Thymus (tissue), 11 donors: ENCODE data around the gene GAMT. TPM values are rescaled to one million over a fixed set of nuclear protein-coding genes. Genes with fewer than 3 reads are reported as not detected.

ENCODE experiments used
- DNase-seq, 9 donors: peaks; one replicate each; pipeline ENCODE4 v3.0.0-alpha.2; 2013; ENCODE audit warnings: low spot score in 9 of 9, low read depth in 6 of 9, missing footprints in 1 of 9
- H3K27ac ChIP-seq, 2 donors: one replicate each; pipeline ENCODE4 v1.5.1; 2013; ENCODE audit warnings: control low read depth in 1 of 2, low read depth in 1 of 2, low read length in 1 of 2, mild to moderate bottlenecking in 1 of 2, moderate library complexity in 1 of 2
- H3K27me3 ChIP-seq, 2 donors: one replicate each; pipeline ENCODE4 v1.5.1; 2013; ENCODE audit warnings: low read length in 1 of 2; ENCODE audit not compliant: control insufficient read depth in 2 of 2, insufficient read depth in 1 of 2
- H3K36me3 ChIP-seq, 2 donors: one replicate each; pipeline ENCODE4 v1.5.1; 2013; ENCODE audit warnings: low read length in 1 of 2, mild to moderate bottlenecking in 1 of 2, moderate library complexity in 1 of 2; ENCODE audit not compliant: control insufficient read depth in 2 of 2, insufficient read depth in 2 of 2
- H3K4me1 ChIP-seq, 2 donors: one replicate each; pipeline ENCODE4 v1.5.1; 2013; ENCODE audit warnings: low read length in 2 of 2; ENCODE audit not compliant: control insufficient read depth in 2 of 2, insufficient read depth in 2 of 2
- H3K4me3 ChIP-seq, 2 donors: one replicate each; pipeline ENCODE4 v1.5.1; 2013; ENCODE audit warnings: low read length in 2 of 2, control low read depth in 1 of 2, mild to moderate bottlenecking in 1 of 2
- H3K9me3 ChIP-seq, 2 donors: one replicate each; pipeline ENCODE4 v1.5.1; 2013; ENCODE audit warnings: low read length in 1 of 2, mild to moderate bottlenecking in 1 of 2; ENCODE audit not compliant: control insufficient read depth in 2 of 2, insufficient read depth in 1 of 2
- WGBS: extraction: QIAGEN DNeasy Blood & Tissue Kit; methylation state at CpG from one replicate; pipeline ENCODE4 v1.1.7; 2013; 5-methylcytosine and 5-hydroxymethylcytosine counted together
- polyA plus RNA-seq: library from polyadenylated mRNA; stranded (reverse); fragments of 200-250 nt; gene quantifications from one replicate; pipeline ENCODE4 v1.2.3, GENCODE V29; 2013
- total RNA-seq: library from RNA; stranded (reverse); fragments of 120-200 nt; gene quantifications from one replicate; pipeline ENCODE4 v1.2.4, GENCODE V29; 2013
- donor health status: healthy.

Gene GAMT
- total and polyA plus RNA-seq, 2 donors, result 19.1 to 27.7 TPM

DNA sequence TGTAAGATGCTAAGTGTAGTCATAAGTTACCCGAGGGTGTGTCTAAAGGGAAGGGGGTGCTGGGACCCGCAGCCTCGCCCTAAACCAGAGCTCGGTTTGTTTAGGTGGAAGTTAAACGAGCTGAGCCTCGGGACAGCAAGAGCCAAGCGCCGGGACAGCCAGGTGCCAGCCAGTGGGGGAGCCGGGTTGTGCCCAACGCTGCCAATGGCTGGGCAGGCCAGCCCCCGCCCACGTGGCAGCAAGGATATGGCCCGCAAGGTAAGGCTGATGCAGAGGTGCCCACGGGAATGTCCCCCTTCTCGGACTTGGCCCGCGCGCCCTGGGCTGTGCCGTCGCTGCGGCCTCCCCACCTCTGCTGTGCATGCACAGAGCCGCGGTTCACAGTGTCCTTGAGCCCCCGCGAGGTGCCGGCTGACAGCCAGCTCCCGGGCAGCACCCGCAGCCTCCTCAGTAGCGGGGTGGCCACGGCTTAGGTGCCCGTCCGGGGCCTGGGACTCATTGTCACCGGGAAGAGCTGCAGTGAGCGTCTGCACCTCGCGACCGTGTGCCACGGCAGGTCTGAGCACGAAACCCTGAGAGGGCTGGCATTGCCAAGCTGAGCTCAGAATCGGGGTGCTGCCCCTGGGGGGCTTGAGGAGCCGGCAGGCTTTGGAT, 27.5 kb upstream of the GAMT start:
- H3K27ac ChIP-seq, result no peak overlapping the region
- no peak for DNase-seq
- WGBS, result 97% methylated on average over 41 of the region's 41 CpGs

DNA sequence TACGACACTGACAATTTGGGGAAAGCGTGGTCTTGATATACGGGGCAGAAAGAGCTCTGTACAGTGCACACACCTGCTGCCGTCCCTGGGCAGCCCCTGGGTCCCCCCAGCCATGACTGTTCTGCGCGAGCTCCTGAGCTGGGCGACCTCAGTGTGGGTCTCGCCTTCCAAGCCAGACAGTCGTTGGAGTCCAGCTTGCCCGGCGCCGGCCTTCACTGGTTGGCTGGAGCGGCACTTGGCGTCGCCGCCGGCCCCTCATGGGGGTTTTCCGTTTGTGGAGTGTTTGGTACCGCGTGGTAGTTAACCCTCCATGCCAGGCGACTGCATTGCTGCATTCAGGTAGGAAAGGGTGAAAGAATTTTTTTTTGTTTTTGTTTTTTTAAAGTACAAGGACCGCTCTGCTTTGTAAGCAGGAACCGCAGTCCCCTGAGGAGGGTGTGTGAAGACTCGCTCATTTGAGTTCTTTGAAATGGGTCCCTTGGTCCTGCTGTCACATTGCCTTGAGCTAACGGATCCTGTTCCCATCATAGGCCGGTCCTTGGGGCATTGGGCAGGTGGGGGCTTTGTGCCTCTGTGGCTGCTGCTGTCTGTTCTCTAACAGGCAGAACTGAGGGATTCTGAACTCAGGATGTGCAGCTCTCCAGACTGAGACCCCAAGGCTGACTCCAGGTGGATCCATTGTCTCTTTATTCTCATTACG, 26.0 kb upstream of the GAMT start:
- Histone ChIP-seq H3K36me3 (peaks cover 84 to 91% of the 10 kb centered on the region in 2 donors), H3K27me3 (no peaks in the 10 kb centered on the region), H3K9me3 (no peaks in the 10 kb centered on the region), H3K4me3 (no peak overlapping the region), H3K4me1 (peaks cover 0 to 7% of the 10 kb centered on the region in 2 donors), H3K27ac (no peak overlapping the region)
- WGBS, result 96% methylated on average over 27 of the region's 27 CpGs
- DNase-seq, result no peak

More for the DNA sequence above, 27.5 kb upstream of the GAMT start:
- Histone ChIP-seq H3K9me3 (no peaks in the 10 kb centered on the region), H3K36me3 (peaks cover 84 to 91% of the 10 kb centered on the region in 2 donors), H3K4me1 (peaks cover 0 to 7% of the 10 kb centered on the region in 2 donors), H3K4me3 (no peak overlapping the region), H3K27me3 (no peaks in the 10 kb centered on the region)

DNA sequence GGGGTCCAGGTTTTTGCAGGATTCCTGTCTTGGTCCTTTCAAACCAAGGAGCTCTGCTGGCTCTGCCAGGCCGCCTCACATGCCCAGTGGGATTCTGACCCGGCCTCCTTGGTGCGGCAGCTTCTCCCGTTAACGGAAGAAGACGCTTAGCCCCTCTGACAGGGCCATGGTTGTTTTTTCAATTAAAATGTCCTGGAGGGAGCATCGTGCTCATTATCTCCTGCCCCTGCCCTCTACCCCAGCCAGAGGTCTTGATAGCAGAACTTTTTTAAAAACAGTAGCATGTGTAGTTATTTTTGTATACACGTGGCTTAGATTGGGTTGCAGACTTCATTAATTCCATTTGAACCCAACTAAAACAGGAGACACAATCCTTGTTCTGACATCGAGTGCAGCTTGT, 25.4 kb upstream of the GAMT start:
- H3K9me3 ChIP-seq, result no peaks in the 10 kb centered on the region
- H3K4me3 ChIP-seq, result no peak overlapping the region
- DNase-seq, result no peak
- WGBS, result 90% methylated on average over 9 of the region's 9 CpGs
- peaks cover 84 to 91% of the 10 kb centered on the region in 2 donors for H3K36me3 ChIP-seq
- no peaks in the 10 kb centered on the region for H3K27me3 ChIP-seq
- H3K4me1 ChIP-seq, result peaks cover 0 to 7% of the 10 kb centered on the region in 2 donors
- H3K27ac ChIP-seq, result no peak overlapping the region

DNA sequence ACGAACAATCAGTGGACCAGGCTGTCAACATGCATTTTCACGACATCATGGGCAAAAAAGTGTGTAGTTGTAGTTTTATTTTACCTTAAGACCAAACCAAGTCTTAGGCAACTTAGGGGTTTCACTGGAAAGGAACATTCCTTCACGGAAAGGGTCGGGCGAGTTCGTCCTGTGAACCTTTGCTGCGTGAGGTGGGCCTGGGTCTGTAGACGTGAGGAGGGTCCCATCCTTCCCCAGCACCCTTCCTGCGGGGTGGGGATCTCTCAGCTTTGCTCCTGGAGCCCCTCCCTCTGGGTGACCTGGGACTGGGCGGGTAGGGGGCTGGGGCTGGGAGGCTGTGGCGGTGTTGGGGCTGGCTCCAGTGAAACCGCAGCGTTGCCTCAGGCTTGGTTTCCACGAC, 24.6 kb upstream of the GAMT start:
- no peak overlapping the region for H3K4me3 ChIP-seq
- no peaks in the 10 kb centered on the region for H3K9me3 ChIP-seq
- H3K4me1 ChIP-seq, result peaks cover 0 to 7% of the 10 kb centered on the region in 2 donors
- no peak overlapping the region for H3K27ac ChIP-seq
- DNase-seq, result no peak
- H3K27me3 ChIP-seq, result no peaks in the 10 kb centered on the region
- WGBS, result 96% methylated on average over 14 of the region's 14 CpGs
- peaks cover 88 to 94% of the 10 kb centered on the region in 2 donors for H3K36me3 ChIP-seq

DNA sequence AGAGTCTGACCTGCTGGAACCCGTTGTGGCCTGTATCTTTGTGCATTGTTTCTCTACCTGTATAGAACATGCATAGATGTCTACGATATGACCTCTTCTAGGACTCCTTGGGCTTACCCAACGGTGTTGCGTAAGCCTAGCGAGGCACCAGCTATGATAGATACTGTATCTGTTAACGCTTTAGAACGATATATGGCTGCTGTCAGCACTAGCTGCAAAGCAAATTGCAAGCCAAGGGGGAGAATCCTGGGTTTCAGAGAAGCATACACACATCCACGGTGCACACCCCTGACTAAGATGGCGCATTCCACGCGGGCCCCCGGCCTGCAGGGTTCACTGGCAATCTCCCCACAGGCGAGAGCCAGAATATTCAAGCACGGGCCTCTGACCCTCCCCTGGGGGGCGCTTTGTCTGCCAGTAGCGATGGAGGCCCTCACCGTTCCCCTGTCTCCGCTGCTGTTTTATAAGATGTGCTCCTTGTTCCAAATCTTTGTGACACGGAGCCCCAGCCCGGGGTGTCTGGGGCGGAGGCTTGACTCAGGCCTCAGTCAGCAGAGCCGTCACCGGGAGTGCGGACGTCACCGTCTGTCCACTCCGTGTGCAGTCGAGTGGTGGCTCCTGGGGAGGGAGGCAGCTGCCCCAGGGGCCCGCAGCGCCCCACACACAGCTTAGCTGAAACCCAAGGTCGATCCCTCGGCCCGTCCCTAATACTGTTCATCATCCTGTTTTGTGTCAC, 23.9 kb upstream of the GAMT start:
- Histone ChIP-seq H3K4me1 (peaks cover 0 to 7% of the 10 kb centered on the region in 2 donors), H3K27ac (no peak overlapping the region), H3K9me3 (no peaks in the 10 kb centered on the region), H3K27me3 (no peaks in the 10 kb centered on the region), H3K4me3 (no peak overlapping the region), H3K36me3 (peaks cover 91 to 97% of the 10 kb centered on the region in 2 donors)
- DNase-seq, result no peak
- 96% methylated on average over 33 of the region's 33 CpGs for WGBS

DNA sequence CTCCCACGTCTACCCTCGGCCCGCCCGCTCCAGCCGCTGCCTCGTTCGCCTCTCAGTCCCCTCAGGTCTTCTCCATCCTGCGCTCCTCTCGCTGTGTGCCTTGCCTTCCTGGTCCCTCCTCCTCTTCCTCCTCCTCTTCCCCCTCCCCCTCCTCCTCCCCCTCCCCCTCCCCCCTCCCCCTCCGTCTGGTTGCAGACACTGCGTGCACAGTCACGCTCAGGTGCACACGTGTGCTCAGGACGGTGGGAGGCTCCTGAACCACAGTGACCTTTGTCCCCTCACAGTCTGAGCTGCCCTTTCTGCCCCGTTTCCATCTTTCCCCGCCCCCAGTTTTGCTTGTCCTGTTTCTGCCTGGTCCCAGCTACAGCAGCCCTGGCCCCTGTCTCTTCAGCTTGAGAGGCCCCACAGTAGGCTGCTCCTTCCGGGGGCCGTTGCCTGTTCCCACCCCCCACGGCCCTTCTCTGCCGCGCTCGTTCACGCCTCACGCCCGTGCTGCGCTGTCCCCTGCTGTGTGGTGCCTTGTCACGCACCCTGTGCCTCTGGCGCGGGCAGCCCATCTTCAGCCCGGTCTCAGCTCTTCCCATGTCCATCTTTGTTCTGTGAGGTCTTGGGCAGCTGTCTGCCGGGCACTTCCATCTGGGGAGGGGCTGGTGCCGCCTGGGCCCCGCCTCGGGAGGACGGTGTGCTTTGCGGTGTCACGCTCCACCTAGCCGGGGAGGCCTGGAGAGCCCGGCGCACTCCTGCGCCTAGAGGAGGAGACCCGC, 23.0 kb upstream of the GAMT start:
- H3K4me1 ChIP-seq, result peaks cover 0 to 7% of the 10 kb centered on the region in 2 donors
- no peak for DNase-seq
- H3K36me3 ChIP-seq, result peaks cover 86 to 94% of the 10 kb centered on the region in 2 donors
- H3K27ac ChIP-seq, result no peak overlapping the region
- no peak overlapping the region for H3K4me3 ChIP-seq
- 93% methylated on average over 40 of the region's 42 CpGs for WGBS
- no peaks in the 10 kb centered on the region for H3K27me3 ChIP-seq
- H3K9me3 ChIP-seq, result no peaks in the 10 kb centered on the region

DNA sequence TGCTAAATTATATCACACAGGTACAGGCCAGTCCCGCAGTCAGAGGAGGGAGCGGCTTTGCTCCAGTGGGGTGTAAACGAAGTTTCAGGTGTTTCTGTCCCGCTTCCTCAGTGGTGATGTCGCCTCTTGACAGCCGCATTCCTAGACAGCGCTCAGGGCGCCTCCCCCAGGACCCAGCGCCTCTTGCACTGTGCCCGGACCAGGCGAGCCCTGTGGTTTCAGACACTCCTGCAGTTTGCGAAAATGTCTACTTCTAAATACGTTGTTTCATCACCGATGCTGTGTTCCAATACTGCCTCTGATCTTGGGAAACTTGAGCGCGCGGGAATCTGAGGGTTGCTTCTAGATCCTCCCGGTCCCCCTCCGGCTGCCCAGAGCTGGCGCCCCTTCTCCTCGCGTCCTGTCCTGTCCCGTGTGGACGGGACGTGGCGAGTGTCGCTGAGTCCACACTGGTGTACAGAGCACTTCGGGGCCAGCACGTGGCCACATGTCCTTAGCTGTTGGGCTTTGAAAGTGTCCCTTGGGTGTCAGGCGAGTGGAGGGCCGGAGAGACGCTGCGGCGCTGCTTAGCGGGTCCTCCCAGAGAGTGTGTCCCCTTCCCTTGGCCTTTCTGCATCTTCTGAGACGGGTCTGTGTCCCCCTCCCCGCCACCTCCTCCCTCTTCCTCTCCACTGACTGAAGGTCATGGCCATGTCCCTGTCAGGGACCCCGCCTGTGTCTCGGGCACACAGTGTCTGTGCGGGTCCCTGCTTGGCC, 22.3 kb upstream of the GAMT start:
- Histone ChIP-seq H3K4me3 (no peak overlapping the region), H3K27me3 (no peaks in the 10 kb centered on the region), H3K9me3 (no peaks in the 10 kb centered on the region), H3K27ac (no peak overlapping the region), H3K36me3 (peaks cover 86 to 94% of the 10 kb centered on the region in 2 donors), H3K4me1 (peaks cover 0 to 7% of the 10 kb centered on the region in 2 donors)
- DNase-seq, result no peak
- 97% methylated on average over 40 of the region's 40 CpGs for WGBS

DNA sequence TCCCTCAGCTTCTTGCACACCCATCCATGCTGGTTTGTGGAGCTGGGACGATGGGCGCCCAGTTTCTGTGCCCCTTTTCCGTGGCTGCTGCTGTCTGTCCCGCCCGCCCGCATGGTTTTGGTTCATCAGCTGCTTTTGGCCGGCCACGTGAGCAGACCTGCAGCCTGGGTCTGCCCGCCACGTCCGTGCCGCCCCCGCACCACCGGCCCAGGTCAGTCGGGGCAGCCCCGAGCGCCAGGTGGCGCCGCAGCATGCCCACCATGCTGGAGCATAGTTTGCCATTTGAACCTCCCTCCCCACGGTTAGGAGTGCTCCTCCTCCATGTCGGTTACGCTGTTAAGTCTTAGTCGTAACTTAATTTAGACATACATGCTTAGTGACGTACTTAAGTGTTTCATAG, 21.6 kb upstream of the GAMT start:
- no peak for DNase-seq
- Histone ChIP-seq H3K36me3 (peaks cover 90 to 94% of the 10 kb centered on the region in 2 donors), H3K9me3 (no peaks in the 10 kb centered on the region), H3K27me3 (no peaks in the 10 kb centered on the region), H3K27ac (no peak overlapping the region), H3K4me1 (peaks cover 0 to 7% of the 10 kb centered on the region in 2 donors), H3K4me3 (no peak overlapping the region)
- WGBS, result 96% methylated on average over 24 of the region's 24 CpGs
